GM21723 (cell line): Measurements from ENCODE around the gene RAB22A.
"Not testable (repeated sequence)": the region's sequence is repeated elsewhere in the genome, so short reads cannot be mapped to it uniquely, and the experiment has no call there.

Experiments used
- ATAC-seq: cut with Tn5 transposase; IDR thresholded peaks from one replicate; pipeline ENCODE4 v1.9.1; 2021; ENCODE audit warnings: mild to moderate bottlenecking, moderate library complexity; ENCODE audit not compliant: unreplicated experiment

The RAB22A gene

DNA sequence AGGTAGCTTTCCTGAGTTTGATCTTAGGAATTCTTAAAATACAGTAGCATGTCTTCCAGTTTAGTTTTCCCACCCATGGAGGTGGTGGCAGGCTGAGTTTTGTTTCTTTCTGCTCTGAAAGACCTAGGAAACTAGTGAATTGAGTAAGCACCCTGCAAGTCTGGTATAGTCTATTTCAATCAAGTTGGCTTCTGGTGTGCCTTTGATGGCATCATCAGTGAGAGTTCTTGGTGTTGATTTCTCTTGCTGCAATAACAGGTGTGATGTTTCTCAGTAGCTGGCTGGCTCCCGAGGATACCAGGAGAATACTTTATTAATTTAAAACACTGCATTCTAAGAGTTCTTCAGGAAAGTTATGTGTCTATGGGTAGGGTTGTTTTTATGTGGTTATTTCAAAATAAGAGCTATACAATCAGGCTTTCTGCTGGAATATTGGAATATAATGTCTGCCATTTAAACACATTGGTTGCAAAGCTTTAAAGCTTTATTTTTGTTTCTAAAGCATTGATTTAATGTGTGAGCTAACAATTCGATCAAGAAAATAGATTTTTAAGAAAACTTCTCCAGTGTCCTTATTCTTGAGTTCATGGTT lies 98.5 kb downstream of the RAB22A start:
- ATAC-seq = peak; percentile 63

- peak; percentile 55 for ATAC-seq
These were observed 99.2 kb downstream of the RAB22A start for GRCh38 chr20:58408603-58409246.

DNA sequence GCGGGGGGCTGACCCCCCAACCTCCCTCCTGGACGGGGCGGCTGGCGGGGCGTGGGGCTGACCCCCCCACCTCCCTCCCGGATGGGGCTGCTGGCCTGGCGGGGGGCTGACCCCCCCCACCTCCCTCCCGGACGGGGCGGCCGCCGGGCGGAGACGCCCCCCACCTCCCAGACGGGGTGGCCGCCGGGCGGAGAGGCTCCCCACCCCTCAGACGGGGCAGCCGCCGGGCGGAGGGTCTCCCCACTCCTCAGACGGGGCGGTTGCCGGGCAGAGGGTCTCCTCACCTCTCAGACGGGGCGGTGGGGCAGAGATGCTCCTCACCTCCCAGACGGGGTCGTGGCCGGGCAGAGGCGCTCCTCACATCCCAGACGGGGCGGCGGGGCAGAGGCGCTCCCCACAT lies 104.7 kb downstream of the RAB22A start:
- not testable (repeated sequence) for ATAC-seq

GRCh38 chr20:58414786-58415185 lies 105.3 kb downstream of the RAB22A start:
- not testable (repeated sequence) for ATAC-seq

DNA sequence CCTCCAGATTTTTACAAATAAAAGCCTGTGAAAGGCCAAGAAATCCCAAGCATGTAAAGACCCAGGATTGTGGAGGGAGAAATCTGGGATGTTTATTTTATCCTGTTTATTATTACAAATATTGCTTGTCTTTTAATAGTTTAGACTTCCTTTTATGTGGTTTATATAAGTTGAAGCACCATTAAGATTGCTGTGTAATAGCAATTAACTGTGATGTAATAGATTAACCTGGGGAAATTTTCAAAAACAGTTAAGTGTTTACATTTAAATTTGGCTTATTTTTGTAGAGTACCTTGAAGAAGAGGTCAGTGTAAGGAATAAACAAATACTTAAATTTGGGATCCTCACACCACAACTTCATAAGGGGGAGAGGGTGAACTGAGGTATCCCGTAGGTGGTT lies 106.5 kb downstream of the RAB22A start:
- ATAC-seq = no peak

GRCh38 chr20:58416835-58417234 lies 107.3 kb downstream of the RAB22A start:
- ATAC-seq = no peak
